ENCODE results near the gene MAPK8IP3.

MAPK8IP3 gene, protein sequence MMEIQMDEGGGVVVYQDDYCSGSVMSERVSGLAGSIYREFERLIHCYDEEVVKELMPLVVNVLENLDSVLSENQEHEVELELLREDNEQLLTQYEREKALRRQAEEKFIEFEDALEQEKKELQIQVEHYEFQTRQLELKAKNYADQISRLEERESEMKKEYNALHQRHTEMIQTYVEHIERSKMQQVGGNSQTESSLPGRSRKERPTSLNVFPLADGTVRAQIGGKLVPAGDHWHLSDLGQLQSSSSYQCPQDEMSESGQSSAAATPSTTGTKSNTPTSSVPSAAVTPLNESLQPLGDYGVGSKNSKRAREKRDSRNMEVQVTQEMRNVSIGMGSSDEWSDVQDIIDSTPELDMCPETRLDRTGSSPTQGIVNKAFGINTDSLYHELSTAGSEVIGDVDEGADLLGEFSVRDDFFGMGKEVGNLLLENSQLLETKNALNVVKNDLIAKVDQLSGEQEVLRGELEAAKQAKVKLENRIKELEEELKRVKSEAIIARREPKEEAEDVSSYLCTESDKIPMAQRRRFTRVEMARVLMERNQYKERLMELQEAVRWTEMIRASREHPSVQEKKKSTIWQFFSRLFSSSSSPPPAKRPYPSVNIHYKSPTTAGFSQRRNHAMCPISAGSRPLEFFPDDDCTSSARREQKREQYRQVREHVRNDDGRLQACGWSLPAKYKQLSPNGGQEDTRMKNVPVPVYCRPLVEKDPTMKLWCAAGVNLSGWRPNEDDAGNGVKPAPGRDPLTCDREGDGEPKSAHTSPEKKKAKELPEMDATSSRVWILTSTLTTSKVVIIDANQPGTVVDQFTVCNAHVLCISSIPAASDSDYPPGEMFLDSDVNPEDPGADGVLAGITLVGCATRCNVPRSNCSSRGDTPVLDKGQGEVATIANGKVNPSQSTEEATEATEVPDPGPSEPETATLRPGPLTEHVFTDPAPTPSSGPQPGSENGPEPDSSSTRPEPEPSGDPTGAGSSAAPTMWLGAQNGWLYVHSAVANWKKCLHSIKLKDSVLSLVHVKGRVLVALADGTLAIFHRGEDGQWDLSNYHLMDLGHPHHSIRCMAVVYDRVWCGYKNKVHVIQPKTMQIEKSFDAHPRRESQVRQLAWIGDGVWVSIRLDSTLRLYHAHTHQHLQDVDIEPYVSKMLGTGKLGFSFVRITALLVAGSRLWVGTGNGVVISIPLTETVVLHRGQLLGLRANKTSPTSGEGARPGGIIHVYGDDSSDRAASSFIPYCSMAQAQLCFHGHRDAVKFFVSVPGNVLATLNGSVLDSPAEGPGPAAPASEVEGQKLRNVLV (N-terminal part only)

DNA sequence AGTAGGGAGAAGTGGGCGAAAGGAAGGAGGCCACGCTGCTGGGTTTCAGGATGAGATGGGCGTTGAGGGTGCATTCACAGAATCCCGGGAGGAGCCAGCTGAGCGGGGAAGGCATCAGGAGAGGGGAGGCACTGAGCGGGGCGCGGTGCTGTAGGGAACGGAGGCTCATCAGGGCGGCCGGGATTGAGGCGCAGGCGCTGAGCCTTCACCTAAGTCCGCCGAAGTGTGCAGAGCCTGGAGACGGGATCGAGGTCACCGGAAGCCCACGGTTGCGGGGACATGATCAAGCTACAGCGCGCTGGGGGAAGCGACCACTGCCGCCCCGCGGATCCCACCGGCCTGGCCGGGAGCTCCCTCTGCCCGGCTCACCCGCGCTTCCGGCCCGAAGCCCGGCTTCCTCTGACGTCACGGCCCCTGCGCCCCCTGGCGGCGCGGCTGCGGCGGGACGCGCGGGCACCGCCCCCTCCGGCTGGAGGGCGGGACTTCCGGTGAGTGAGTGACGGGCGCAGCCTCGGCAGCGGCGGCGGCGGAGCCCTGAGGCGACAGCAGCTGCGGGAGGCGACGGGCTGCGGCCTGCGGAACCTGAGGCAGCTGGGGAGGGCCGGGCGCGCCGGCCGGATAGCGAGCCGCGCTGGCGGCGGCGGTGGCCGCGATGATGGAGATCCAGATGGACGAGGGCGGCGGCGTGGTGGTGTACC, at the start of gene MAPK8IP3:
Gene MAPK8IP3 (plus strand): TSS at position 508 of the 698 bp plus-strand sequence. CDS start 145 bp downstream, at position 653.
- DNase-seq, result peak; percentile 93

DNA sequence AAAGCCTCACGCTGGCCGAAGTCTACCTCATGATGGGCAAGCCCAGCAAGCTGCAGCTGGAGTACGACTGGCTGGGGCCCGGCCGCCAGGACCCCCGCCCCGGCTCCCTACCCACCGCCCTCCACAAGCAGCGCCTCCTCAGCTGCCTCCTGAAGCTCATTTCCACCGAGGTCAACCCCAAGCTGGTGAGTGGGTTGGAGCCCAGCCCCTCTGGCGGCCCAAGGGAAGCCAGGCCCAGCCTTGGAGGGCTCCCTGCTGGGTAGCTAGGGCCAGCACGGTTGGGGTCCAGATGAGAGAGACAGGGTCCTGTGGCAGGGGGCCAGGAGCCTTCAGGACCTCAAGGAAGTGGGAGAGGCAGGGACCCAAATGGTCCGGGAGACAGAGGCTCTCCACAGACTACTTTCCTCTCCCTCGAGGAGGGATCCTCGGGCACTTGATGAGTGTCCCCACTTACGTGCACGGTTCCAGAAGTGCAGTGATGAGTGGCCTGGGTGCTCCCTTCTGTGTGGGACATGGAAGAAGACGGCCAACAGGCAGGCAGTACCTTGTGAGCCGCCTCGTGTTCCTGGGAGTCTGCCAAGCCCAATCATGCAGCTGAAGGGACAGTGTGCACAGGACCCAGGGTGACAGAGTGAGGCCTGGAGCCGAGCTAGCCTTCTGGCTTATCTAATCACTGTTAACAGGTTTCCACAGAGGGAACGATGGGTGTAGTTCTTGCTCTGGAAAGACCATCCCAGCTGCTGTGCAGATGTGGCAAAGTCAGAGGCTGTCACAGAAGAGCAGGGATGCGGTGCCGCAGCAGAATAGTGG, 49.0 kb upstream of the MAPK8IP3 start:
- DNase-seq, result no peak

DNA sequence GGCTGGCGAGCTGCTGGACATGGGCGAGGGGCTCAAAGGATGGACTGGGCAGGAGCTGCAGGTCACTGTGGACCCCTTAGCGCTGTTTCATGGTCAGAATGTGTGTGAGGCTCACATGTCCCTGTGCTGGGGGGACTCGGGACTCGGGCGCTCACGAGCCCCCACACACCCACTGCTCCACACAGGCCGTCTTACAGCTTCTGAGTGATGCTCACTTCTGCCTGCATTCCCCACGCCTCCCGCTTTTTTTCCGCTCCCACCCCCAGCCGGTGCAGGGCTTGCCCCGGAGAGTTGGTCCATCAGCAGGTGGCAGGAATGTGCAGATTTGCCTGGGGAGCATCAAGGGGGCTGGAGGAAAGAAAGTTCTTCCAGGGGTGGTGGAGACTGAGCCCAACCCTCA, 48.2 kb upstream of the MAPK8IP3 start:
- DNase-seq, result no peak

DNA sequence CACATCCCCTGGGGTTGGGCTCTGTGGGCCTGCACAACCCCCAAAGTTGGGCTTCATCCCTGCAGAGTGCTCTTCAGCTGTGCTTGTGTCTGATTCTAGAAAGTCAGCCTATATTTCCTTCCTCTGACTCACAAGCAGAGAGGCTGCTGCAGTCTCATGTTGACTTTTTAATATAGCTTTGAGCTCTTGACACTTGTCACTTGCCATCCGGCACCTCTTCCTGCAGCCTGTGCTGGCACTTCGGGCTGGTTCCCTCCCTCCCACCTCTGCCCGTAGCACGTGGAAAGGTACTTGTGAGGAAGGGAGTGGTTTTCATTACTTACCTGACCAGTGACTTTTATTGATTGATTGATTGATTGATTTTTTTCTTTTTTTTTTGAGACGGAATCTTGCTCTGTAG, 47.0 kb upstream of the MAPK8IP3 start:
- no peak for DNase-seq

DNA sequence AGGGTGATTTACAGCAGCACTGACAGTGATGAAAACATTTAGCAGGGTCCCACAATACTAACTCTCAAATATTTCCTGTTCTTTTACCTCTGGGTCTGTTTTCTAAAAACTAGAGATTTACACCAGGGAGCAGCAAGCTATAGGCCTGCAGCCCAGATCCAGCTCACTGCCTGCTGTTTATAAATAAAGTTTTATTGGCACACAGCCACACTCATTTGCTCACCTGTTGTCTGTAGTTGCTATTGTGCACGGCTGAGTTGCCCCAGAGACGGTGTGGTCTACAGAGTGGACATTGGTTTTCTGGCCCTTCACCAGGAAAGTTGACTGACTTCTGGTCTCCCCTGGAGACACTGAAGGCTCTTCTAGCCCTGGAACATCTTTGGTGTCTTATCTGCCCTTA, 44.2 kb upstream of the MAPK8IP3 start:
- no peak for DNase-seq

DNA sequence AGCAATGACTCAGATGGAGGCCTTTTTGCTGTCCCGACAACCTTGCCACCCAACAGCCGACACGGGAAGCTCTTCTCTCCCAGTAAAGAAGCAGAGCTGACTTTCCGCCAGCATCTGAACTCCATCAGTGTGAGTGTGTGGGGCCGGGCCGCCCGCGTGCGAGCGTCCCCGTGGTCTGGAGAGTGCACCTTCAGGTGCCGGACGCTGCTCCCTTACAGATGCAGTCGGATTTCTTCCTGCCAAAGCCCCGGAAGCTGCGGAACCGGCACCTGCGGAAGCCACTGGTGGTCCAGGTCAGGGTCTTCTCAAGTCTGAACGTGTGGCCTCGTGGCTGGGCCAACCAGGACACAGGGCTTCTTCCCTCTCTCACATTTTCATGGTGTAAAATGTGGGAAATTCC, 43.5 kb upstream of the MAPK8IP3 start:
- no peak for DNase-seq

DNA sequence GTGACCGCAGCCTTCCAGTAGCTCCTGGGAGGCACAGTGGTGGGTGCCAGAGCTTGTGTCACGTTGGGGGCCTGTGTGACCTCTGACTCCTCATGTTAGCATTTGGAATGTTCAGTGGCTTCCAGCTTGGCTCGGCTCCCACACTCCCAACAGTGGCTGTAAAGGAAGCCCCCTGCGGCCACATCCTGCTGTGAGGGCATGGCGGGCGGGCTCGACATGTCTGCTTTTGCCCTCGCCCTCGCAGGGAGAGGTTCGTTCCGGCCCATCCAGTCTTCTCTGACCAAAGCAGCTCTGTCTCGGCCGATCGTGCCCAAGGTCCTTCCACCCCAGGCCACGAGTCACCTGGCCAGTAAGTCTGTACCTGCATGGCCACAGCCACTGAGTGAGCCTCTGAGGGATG, 40.2 kb upstream of the MAPK8IP3 start:
- no peak for DNase-seq

DNA sequence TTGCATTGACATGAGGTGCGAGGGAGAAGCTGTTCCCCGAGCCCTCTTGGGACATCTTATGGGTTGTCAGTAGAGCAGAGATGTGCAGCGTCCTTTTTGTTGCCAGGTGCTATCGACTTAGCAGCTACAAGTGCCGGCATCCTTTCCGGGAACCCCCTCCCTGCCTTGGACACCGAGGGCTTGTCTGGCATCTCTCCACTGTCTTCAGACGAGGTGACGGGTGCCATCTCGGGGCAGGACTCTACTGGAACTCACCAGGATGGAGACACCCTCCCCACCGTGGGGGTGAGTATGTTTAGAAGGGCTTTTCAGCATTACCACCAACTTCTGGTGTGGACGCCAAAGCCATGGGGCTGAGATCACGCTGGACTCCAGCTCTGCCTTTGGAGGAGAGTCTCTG, 39.7 kb upstream of the MAPK8IP3 start:
- DNase-seq, result no peak

DNA sequence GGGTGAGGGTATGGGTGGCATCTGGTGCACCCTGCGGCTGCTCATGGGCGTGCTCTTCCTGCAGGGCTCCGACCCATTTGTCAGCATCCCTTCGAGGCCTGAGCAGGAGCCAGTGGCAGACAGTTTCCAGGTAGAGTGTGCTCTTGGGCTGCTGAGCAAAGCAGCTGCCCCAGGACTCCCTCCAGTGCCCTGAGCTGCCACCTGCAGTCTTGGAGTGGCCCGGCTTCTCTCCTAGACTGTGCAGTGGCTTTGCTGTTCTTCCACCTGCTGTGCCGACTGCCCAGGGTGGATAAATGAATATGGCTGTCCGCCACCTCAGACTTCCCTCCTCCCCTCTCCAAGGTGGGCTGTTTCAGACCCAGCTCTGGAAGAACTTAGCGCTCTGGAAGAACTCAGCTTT, 38.7 kb upstream of the MAPK8IP3 start:
- DNase-seq, result no peak

DNA sequence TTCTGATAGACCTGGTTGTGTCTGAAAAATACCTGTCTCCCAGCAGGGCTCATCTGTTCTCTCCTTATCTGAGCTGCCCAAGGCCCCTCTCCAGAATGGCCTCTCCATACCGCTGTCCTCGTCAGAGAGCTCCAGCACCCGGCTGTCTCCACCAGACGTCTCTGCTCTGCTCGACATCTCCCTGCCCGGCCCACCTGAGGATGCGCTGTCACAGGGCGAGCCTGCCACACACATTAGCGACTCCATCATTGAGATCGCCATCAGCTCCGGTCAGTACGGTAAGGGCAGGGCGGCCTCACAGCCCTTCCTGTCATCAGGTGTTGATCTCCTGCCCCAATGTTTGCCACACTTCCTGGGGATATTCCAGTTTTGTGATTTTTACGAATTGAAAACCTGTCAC, 38.1 kb upstream of the MAPK8IP3 start:
- no peak for DNase-seq

GRCh38 chr16:1668612-1669319, 37.2 kb upstream of the MAPK8IP3 start:
- no peak for DNase-seq

GRCh38 chr16:1669698-1670097, 36.3 kb upstream of the MAPK8IP3 start:
- DNase-seq, result no peak

GRCh38 chr16:1670371-1670770, 35.6 kb upstream of the MAPK8IP3 start:
- no peak for DNase-seq

DNA sequence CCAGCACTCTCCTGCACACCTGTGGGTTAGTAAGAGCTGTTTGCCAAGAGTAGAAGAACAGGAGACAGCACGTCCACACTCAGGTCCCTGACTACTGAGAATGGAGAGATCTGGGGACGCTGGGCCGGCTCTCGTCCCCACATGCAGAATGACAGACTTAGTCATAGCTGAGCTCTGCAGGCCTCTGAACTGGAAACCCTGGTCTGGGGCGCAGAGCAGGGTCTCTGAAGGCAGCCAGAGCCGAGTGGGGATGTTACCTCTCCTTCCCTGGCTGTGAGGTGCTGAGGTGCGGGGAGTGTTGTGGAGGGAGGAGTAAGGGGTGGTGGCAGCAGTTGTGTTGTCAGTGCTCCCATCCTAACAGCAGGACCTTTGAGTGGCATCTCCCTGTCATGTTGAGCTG, 35.1 kb upstream of the MAPK8IP3 start:
- no peak for DNase-seq

DNA sequence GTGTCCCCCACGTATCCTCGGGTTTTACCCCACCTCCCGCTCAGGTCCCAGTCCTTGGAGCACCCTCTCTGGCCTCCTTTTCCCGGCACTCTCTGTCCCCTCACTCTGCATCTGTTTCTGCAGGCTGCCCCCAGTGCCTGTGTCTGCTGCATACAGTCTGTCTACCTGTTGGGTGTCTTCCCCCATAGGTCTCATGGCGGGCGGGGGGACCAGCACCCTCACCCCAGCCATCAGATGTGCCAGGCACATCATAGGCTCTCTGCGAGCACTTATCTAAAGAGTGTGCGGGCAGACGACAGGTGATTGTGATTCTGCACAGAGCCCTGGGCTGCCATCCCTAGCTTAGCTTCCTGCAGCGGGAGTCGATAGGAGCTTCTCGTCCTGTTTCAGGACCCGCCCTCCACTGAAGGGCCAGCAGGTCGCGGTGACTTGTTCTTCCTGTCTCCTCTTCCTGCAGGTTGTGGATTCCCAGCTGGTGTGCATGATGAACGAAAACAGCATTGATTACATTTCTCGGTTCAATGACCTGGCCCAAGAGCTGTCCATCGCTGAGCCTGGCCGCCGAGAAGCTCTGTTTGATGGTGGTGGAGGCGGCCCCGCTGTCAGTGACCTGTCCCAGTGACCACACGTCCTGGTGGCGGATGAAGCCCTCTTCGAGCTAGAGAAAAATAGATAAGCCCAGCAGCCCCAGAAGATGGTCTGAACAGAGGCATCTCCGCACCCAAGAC, 32.4 kb upstream of the MAPK8IP3 start:
- DNase-seq, result no peak

DNA sequence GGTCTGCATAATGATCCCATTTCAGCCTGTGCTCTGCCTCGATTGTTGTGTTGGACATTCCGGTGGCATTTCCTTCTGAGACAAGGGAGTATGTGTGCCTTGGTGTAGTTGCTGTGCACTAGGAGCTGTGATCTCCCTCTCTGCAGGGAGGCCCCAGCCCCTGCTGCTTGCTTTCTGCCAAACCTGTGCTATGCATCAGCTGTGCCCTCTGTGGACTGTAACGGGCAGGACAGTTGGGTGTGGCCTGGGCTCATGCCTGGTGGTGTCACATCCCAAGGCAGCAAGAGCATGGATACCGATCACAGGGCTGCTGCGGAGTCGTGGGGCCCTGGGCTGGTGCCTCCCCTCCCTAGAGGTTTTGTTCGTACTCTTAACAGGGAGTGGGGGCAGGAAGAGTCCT, 31.7 kb upstream of the MAPK8IP3 start:
- no peak for DNase-seq

DNA sequence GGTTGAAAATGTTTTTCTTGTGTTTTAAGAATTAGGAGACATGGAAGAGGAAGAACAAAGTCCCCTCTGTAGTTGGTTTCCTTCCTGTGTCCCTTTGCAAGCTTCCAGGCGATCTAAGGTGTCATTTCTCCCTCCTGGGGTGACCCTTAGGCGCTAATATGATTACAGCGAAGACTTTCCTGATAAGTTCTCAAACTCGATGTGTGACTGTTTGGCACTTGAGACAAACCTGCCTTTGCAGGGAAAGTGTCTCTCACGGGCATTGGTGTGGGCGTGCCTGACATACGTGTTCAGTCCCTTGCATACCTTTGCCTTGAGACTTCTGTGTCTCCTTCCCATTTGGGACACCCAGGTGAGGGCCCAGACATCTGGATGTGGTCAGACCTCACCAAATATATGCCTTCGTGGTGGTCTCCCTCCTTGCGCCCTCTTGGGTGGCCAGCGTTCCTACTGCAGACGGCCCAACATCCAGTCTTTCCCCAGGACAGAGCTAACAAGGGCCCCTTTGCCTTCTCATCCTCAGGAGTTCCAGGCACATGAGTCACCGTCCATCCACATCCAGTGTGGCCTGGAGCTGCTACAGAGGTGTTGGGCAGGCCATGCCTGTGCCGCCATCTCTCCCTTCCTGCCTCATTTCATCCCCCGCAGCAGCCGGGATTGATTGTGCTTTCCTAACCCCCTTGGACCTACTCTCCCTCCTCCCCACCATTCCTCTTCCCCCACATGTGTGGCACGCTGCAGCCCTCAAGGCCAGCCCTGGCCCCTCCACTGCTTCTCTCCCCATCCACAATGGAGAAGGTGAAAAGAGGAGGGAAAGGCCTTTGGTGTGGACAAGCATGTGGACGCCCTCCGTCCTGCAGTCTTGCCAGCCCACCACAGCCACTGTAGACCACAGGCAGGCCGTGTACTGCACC, 31.0 kb upstream of the MAPK8IP3 start:
- no peak for DNase-seq

DNA sequence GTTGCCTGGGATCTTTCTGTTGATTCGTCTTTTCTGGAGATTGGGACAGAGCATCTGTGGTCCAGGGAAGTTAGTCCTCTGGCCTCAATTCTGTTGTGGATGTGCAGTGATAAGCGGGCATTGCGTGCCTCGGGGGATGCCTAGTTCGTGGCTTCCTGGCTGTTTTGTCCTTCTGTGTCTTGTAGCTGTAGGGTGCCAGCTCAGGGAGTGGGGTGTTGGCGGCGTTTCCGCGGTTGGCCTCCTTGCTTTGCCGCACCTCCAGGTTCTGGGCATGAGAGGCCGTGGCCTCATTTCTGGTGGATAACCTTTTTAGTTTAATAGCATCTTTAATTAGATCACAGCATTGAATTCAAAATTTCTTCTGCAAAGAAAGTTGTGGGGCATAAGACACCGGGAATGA, 29.3 kb upstream of the MAPK8IP3 start:
- no peak for DNase-seq

DNA sequence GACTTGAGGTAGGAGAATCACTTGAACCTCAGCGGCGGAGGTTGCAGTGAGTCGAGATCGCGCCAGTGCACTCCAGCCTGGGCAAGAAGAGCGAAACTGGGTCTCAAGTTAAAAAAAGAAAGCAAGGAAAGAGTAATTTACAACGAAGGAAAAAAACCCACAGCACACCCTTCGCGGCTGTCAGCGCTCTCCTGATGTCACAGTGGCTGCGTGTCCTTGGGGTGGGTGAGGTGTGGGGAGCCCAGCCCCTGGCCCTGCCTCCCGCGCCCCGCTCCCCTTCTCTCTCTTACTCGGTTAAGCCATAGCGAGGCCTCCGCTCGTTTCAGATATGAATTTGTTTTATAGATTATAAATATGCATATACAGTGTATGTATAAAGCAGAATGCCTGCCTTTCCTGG, 28.7 kb upstream of the MAPK8IP3 start:
- no peak for DNase-seq
